Testis (tissue), 3 donors: ENCODE measurements around the gene OLA1. TPM values are rescaled to one million over a fixed set of nuclear protein-coding genes. Genes with fewer than 3 reads are reported as not detected.
"Not testable (repeated sequence)": the region's sequence is repeated elsewhere in the genome, so short reads cannot be mapped to it uniquely, and the experiment has no call there.

Experiments used
- DNase-seq: peaks from one replicate; pipeline ENCODE4 v3.0.0-alpha.2; 2019
- H3K27ac ChIP-seq, 2 donors: fragments of 200-600 bp; sonication (generic); one replicate each; pipeline ENCODE4 v1.5.1; 2019
- H3K27me3 ChIP-seq: fragments of 200-600 bp; sonication (generic); one replicate; pipeline ENCODE4 v1.5.1; 2019
- H3K36me3 ChIP-seq: fragments of 200-600 bp; sonication (generic); one replicate; pipeline ENCODE4 v1.5.1; 2017; ENCODE audit warnings: low read depth; ENCODE audit errors: missing control alignments
- H3K4me1 ChIP-seq: fragments of 200-600 bp; sonication (generic); one replicate; pipeline ENCODE4 v1.5.1; 2019
- H3K4me3 ChIP-seq, 2 donors: fragments of 200-600 bp; sonication (generic); one replicate each; pipeline ENCODE4 v1.5.1; 2017 to 2019
- H3K9me3 ChIP-seq: fragments of 200-600 bp; sonication (generic); one replicate; pipeline ENCODE4 v1.5.1; 2017
- POLR2A ChIP-seq: fragments of 450-650 bp; IDR thresholded peaks from one replicate; pipeline ENCODE4 v1.6.1; 2017; ENCODE audit warnings: antibody characterized with exemption, mild to moderate bottlenecking, moderate library complexity
- WGBS, 2 donors: methylation state at CpG; one replicate each; pipeline ENCODE4 v1.1.5; 2018; 5-methylcytosine and 5-hydroxymethylcytosine counted together
- intact Hi-C: fragments of 100-400 bp; cut with DNase I; formaldehyde crosslinking; loops from one replicate; pipeline ENCODE4 v1.15.1; 2023; ENCODE audit warnings: low total_unique reads
- polyA plus RNA-seq: library from polyadenylated mRNA; stranded (reverse); fragments of 350-450 nt; fragmentation: Illumina TruSeq; extraction: RNeasy Lipid Tissue Mini Kit (QIAGEN cat#74804); gene quantifications from one replicate; pipeline ENCODE4 v1.2.3, GENCODE V29; 2014; ENCODE audit warnings: low read depth, low replicate concordance; ENCODE audit not compliant: insufficient read depth
- total RNA-seq, 2 donors: library from RNA; depleted of rRNA; stranded (reverse); fragments of >200 nt; gene quantifications; one replicate each; pipeline ENCODE4 v1.2.3, GENCODE V29; 2016
- TF ChIP-seq, protein P1 (sequence below), 3 experiments: fragments of 450-650 bp in 2 of 3; fragments of 200-600 bp in 1 of 3; sonication (generic) in 1 of 3; IDR thresholded peaks; one replicate each; pipeline ENCODE4 v1.5.1; 2016 to 2019; ENCODE audit warnings: antibody characterized with exemption in 3 of 3, mild to moderate bottlenecking in 2 of 3, moderate library complexity in 1 of 3

OLA1 gene
- total and polyA plus RNA-seq, 3 donors from 2014 or later: 58.0 to 118 (median 63.6) TPM

DNA sequence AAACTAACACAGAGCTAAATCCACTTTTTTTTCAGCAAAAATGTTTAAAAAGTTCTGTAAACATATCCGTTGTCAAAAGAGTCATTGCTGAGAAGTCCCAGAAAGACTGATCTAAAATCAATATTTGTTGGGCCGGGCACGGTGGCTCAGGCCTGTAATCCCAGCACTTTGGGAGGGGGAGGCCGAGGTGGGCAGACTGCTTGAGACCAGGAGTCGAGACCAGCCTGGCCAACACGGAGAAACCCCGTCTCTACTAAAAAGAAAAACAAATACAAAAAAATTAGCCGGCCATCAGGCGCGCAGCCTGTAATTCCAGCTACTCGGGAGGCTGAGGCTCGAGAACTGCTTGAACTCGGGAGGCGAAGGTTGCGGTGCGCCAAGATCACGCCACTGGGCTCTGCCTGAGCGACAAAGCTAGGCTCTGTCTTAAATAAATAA is 1.4 kb downstream of the OLA1 start:
- no peak for TF ChIP-seq POLR2A
- TF ChIP-seq, protein P1, sequence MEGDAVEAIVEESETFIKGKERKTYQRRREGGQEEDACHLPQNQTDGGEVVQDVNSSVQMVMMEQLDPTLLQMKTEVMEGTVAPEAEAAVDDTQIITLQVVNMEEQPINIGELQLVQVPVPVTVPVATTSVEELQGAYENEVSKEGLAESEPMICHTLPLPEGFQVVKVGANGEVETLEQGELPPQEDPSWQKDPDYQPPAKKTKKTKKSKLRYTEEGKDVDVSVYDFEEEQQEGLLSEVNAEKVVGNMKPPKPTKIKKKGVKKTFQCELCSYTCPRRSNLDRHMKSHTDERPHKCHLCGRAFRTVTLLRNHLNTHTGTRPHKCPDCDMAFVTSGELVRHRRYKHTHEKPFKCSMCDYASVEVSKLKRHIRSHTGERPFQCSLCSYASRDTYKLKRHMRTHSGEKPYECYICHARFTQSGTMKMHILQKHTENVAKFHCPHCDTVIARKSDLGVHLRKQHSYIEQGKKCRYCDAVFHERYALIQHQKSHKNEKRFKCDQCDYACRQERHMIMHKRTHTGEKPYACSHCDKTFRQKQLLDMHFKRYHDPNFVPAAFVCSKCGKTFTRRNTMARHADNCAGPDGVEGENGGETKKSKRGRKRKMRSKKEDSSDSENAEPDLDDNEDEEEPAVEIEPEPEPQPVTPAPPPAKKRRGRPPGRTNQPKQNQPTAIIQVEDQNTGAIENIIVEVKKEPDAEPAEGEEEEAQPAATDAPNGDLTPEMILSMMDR (IDR thresholded peaks at IDR 0.05): no peak
- intact Hi-C loops: no loop called here
- H3K27ac ChIP-seq: no peak overlapping the region
- no peaks in the 10 kb centered on the region for H3K36me3 ChIP-seq
- H3K4me3 ChIP-seq: peak overlapping the region in 1 of 2 donors; percentile 70
- H3K9me3 ChIP-seq: no peaks in the 10 kb centered on the region
- no peak for DNase-seq
- H3K4me1 ChIP-seq: peaks cover 13% of the 10 kb centered on the region
- WGBS, 2 donors: 52 to 67% methylated on average over 18 of the region's 18 CpGs
- H3K27me3 ChIP-seq: no peaks in the 10 kb centered on the region

DNA sequence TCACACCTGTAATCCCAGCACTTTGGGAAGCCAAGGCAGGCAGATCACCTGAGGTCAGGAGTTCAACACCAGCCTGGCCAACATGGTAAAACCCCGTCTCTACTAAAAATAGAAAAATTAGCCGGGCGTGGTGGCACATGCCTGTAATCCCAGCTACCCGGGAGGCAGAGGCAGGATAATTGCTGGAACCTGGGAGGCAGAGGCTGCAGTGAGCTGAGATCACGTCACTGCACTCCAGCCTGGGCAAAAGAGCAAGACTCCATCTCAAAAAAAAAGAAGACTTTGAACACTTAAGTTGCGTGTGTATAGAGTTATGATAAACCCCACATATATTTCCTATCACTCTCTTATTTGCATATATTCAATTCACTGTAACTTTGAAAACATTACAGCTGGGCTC is 2.7 kb downstream of the OLA1 start:
- WGBS, 2 donors: 93 to 97% methylated on average over 6 of the region's 6 CpGs
- intact Hi-C loops, H3K27ac ChIP-seq, H3K4me3 ChIP-seq, H3K9me3 ChIP-seq, DNase-seq, H3K27me3 ChIP-seq, H3K36me3 ChIP-seq: not testable (repeated sequence)
- H3K4me1 ChIP-seq: peaks cover 13% of the 10 kb centered on the region

- H3K4me3 ChIP-seq: no peak overlapping the region
- no peaks in the 10 kb centered on the region for H3K27me3 ChIP-seq
- H3K27ac ChIP-seq: no peak overlapping the region
- peaks cover 13% of the 10 kb centered on the region for H3K4me1 ChIP-seq
- intact Hi-C loops: no loop called here
- TF ChIP-seq, protein P1 (IDR thresholded peaks at IDR 0.05): no peak
- no peak for DNase-seq
- no peaks in the 10 kb centered on the region for H3K9me3 ChIP-seq
- H3K36me3 ChIP-seq: no peaks in the 10 kb centered on the region
- 95 to 98% methylated on average over 3 of the region's 3 CpGs for WGBS, 2 donors
These were observed 3.3 kb downstream of the OLA1 start for GRCh38 chr2:174245065-174245464.

DNA sequence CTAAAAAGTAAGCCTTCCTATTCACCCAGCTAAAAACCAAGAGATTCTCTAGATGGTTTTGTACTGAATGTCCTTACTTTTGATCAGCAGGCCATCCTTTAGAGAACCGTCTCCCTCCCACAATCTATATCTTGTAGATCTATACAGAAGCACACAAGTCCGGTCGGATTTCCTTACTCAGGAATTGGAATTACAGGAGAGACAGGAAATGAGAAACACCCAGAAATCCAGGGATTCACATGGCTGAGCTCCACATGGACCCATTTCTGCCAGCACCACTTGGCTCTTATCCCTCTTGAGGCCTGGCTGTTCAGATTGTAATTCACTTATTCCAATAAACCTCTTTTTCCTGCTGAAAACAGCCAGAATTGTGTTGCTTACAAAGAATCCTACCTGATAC is 4.5 kb downstream of the OLA1 start:
- H3K36me3 ChIP-seq: no peaks in the 10 kb centered on the region
- DNase-seq: no peak
- no peak overlapping the region for H3K27ac ChIP-seq
- H3K4me1 ChIP-seq: peaks cover 7% of the 10 kb centered on the region
- WGBS, 2 donors: 70 to 77% methylated on average over 3 of the region's 3 CpGs
- H3K9me3 ChIP-seq: no peaks in the 10 kb centered on the region
- intact Hi-C loops: no loop called here
- TF ChIP-seq POLR2A: no peak
- TF ChIP-seq, protein P1 (IDR thresholded peaks at IDR 0.05): no peak
- H3K4me3 ChIP-seq: no peak overlapping the region
- no peaks in the 10 kb centered on the region for H3K27me3 ChIP-seq

DNA sequence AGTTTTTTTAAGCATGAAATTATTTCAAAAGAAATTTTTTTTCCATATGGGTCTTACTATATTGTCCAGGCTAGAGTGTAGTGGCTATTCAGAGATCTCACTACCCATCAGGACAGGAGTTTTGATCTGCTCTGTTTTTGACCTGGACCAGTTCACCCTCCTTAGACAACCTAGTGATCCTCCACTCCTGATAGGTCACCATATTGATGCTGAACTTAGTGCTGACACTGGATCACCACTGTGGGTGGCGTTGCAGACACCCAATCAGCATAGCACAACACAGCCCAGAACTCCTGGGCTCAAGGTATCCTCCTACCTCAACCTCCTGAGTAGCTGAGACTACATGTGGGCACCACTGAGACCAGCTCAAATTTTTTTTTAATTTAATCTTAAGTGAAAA is 8.2 kb downstream of the OLA1 start:
- Histone ChIP-seq H3K36me3 (no peaks in the 10 kb centered on the region), H3K27ac (no peak overlapping the region), H3K9me3 (no peaks in the 10 kb centered on the region), H3K27me3 (no peaks in the 10 kb centered on the region), H3K4me3 (no peak overlapping the region), H3K4me1 (no peaks in the 10 kb centered on the region)
- intact Hi-C loops: no loop called here
- no peak for DNase-seq
- 82 to 96% methylated on average over 1 of the region's 1 CpG for WGBS, 2 donors
- no peak for TF ChIP-seq POLR2A
- TF ChIP-seq, protein P1 (IDR thresholded peaks at IDR 0.05): no peak
